Measurements from ENCODE around the gene ANKIB1.
"Not testable (repeated sequence)": the region's sequence is repeated elsewhere in the genome, so short reads cannot be mapped to it uniquely, and the experiment has no call there.

Gene ANKIB1

DNA sequence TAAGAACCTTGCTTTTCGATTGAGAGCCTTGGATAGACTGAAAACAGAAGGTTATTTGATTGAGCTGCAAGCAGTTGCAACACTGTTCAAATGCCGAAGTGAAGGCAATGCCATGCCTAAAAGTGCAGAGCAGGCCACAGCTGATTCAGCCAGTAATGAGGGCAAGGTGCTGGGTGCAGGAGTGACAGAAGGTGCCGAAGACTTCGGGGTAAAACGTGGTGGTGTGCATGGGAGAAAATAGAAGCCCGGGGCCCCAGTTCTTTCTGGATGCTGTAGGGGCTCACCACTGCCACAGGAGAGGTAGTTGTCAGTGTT, 157.9 kb downstream of the ANKIB1 start:
- DNase-seq (ENCODE audit: low read depth) = no peak
- TF ChIP-seq, protein P1, sequence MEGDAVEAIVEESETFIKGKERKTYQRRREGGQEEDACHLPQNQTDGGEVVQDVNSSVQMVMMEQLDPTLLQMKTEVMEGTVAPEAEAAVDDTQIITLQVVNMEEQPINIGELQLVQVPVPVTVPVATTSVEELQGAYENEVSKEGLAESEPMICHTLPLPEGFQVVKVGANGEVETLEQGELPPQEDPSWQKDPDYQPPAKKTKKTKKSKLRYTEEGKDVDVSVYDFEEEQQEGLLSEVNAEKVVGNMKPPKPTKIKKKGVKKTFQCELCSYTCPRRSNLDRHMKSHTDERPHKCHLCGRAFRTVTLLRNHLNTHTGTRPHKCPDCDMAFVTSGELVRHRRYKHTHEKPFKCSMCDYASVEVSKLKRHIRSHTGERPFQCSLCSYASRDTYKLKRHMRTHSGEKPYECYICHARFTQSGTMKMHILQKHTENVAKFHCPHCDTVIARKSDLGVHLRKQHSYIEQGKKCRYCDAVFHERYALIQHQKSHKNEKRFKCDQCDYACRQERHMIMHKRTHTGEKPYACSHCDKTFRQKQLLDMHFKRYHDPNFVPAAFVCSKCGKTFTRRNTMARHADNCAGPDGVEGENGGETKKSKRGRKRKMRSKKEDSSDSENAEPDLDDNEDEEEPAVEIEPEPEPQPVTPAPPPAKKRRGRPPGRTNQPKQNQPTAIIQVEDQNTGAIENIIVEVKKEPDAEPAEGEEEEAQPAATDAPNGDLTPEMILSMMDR (conservative IDR thresholded peaks at IDR 0.05; ENCODE audit: control insufficient read depth, insufficient read depth, low read depth, low read length) = no peak
- H3K4me3 ChIP-seq (ENCODE audit: control insufficient read depth, low read depth, low read length) = no peak overlapping the region

DNA sequence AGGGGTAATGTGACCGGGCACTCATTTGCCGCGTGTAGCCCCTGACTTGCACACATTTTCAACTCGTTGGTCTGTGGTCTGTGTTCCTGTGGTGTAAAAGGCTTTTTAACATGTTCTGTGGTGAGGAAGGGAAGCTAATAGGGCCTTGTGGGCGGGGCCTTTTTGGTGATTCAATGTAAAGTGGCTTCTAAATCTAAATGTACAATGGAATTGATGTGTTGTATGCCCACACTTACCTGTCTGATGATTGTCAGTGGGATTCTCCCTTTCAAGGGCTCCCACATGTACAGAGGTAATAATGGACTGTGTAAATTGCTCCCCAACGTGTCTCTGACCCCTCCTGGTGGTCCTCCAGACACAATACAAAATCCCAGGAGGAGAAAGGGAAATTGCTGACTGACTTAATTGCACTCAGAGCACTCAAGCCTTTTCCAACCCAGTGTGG, 158.4 kb downstream of the ANKIB1 start:
- H3K4me3 ChIP-seq (ENCODE audit: control insufficient read depth, low read depth, low read length) = no peak overlapping the region
- DNase-seq (ENCODE audit: low read depth) = no peak
- TF ChIP-seq, protein P1 (conservative IDR thresholded peaks at IDR 0.05; ENCODE audit: control insufficient read depth, insufficient read depth, low read depth, low read length) = no peak

DNA sequence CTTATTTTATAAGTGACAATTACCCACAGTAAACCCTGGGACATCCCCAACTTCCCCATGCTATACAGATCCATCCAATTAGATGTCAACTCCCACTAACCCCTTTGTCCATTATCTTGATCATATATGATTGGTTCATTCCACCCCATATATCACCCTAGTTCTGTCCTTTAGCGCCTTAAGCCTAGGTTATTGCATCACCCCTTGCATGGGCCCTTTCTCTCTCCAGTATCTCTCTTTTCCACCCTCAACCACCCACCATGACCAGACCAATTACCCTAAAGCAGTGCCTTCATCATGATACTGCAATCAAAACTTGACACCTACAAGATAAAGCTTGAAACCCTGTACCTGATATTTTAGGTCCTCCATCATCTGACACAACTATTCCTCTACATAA, 163.6 kb downstream of the ANKIB1 start:
- H3K4me3 ChIP-seq (ENCODE audit: control insufficient read depth, low read depth, low read length) = no peak overlapping the region
- TF ChIP-seq, protein P1 (conservative IDR thresholded peaks at IDR 0.05; ENCODE audit: control insufficient read depth, insufficient read depth, low read depth, low read length) = no peak
- no peak for DNase-seq (ENCODE audit: low read depth)

DNA sequence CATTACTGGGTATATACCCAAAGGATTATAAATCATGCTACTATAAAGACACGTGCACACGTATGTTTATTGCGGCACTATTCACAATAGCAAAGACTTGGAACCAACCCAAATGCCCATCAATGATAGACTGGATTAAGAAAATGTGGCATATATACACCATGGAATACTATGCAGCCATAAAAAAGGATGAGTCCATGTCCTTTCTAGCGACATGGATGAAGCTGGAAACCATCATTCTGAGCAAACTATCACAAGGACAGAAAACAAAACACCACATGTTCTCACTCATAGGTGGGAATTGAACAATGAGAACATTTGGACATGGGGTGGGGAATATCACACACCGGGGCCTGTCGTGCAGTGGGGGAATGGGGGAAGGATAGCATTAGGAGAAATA, 164.4 kb downstream of the ANKIB1 start:
- H3K4me3 ChIP-seq (ENCODE audit: control insufficient read depth, low read depth, low read length) = not testable (repeated sequence)

DNA sequence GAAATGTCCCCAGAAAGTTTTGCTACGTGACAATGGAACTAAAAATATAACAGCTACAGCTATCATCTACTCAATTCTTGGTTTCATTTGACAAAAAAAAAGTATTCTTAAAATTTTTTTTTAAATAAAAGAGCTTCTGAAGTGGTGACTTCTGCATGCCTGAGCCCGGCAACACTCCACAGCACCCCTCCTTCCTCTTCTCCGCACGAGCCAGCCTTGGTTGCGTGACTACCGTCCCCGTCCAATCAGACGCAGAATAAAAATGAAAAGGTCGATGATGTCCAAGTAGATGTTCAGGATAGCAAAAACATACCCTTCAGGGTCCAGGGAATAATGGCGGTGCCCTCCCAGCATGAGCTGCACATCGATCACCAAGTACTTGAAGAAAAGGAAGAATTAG, 167.0 kb downstream of the ANKIB1 start:
- no peak for DNase-seq (ENCODE audit: low read depth)
- TF ChIP-seq, protein P1 (conservative IDR thresholded peaks at IDR 0.05; ENCODE audit: control insufficient read depth, insufficient read depth, low read depth, low read length) = no peak

More for the DNA sequence above, 164.4 kb downstream of the ANKIB1 start:
- not testable (repeated sequence) for DNase-seq (ENCODE audit: low read depth)

DNA sequence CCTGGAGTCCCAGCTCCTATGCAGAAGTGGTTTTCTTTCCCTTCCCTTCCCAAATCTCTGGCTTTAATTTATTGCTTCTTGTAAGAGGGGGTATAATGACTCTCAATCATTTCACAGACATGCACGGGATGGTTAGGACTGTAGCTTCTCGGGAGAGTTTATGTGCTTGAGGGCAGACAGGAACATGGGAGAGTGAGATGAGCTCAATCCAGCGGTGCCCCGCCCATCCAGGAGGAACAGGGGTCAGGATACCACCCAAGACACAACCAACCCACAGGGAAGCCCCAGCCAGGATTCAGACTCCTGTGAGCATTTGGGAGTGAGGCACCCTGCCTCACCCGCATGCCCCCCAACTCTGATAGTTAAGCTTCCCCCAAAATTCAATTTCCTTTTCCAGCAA, 167.8 kb downstream of the ANKIB1 start:
- DNase-seq (ENCODE audit: low read depth) = no peak
- H3K4me3 ChIP-seq (ENCODE audit: control insufficient read depth, low read depth, low read length) = no peak overlapping the region
- TF ChIP-seq, protein P1 (conservative IDR thresholded peaks at IDR 0.05; ENCODE audit: control insufficient read depth, insufficient read depth, low read depth, low read length) = no peak

More for the DNA sequence above, 167.0 kb downstream of the ANKIB1 start:
- no peak overlapping the region for H3K4me3 ChIP-seq (ENCODE audit: control insufficient read depth, low read depth, low read length)

DNA sequence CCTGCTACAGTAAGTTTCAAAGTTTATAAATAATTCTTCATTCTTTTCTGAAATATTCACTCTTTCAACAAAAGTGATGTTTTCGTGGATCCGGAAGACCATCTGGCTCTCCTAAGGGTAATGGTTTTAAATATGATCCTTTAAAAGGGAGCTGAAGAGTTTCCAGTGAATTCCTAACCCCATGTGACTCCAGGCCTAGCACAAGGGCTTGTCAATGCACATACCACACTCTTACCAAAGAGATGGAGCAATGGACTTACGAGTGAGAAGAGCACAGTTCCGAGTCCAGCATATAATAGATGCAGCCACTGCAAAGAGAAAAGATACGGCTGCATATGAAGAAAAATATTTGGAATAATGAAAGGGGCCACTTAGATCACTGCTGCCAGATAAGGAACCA, 169.5 kb downstream of the ANKIB1 start:
- no peak for DNase-seq (ENCODE audit: low read depth)
- H3K4me3 ChIP-seq (ENCODE audit: control insufficient read depth, low read depth, low read length) = no peak overlapping the region
- TF ChIP-seq, protein P1 (conservative IDR thresholded peaks at IDR 0.05; ENCODE audit: control insufficient read depth, insufficient read depth, low read depth, low read length) = no peak

All from fibroblast of mammary gland (primary cell).